ENCODE results near the gene RGS10.

GRCh38 chr10:119499677-119500002 is 42.9 kb downstream of the RGS10 start:
- TF ChIP-seq CTCF (tag by site-specific recombination; IDR thresholded peaks at IDR 0.05) (no peak), ZNF549 (tag by site-specific recombination; IDR thresholded peaks at IDR 0.05) (no peak), ZFP3 (tag by site-specific recombination; IDR thresholded peaks at IDR 0.05; ENCODE audit: low read depth) (no peak), ZNF768 (tag by site-specific recombination; IDR thresholded peaks at IDR 0.05) (no peak), ZNF626 (tag by site-specific recombination; IDR thresholded peaks at IDR 0.05) (no peak), GLIS2 (tag by site-specific recombination; IDR thresholded peaks at IDR 0.05) (no peak), HIC1 (tag by site-specific recombination; IDR thresholded peaks at IDR 0.05) (no peak), OVOL3 (tag by site-specific recombination; IDR thresholded peaks at IDR 0.05) (no peak), ZNF416 (tag by site-specific recombination; IDR thresholded peaks at IDR 0.05) (no peak), ZNF426 (tag by site-specific recombination; IDR thresholded peaks at IDR 0.05) (no peak), ZBTB26 (tag by site-specific recombination; optimal IDR thresholded peaks at IDR 0.05) (no peak), ZNF121 (tag by site-specific recombination; IDR thresholded peaks at IDR 0.05) (no peak)

Measured in HEK293 (cell line).